Gastroesophageal sphincter (tissue), 3 donors: ENCODE measurements around the gene MISP.

ENCODE experiments used
- CTCF ChIP-seq, 4 experiments: fragments of 200-600 bp in 2 of 4; fragments of 450-650 bp in 2 of 4; sonication (generic) in 1 of 4; IDR thresholded peaks; one replicate each; pipeline ENCODE4 v1.5.1; 2017 to 2019; ENCODE audit warnings: antibody characterized with exemption in 4 of 4, mild to moderate bottlenecking in 2 of 4, moderate library complexity in 2 of 4
- EP300 ChIP-seq: sonication (generic); formaldehyde crosslinking; IDR thresholded peaks from one replicate; pipeline ENCODE4 v1.6.1; 2017; ENCODE audit warnings: antibody characterized with exemption, mild to moderate bottlenecking
- POLR2A ChIP-seq, 2 donors: fragments of 450-650 bp; IDR thresholded peaks; one replicate each; pipeline ENCODE4 v1.6.1; 2017; ENCODE audit warnings: antibody characterized with exemption in 2 of 2, mild to moderate bottlenecking in 2 of 2, moderate library complexity in 1 of 2
- POLR2AphosphoS5 ChIP-seq: sonication (generic); formaldehyde crosslinking; IDR thresholded peaks from one replicate; pipeline ENCODE4 v1.6.1; 2017; ENCODE audit warnings: antibody characterized with exemption

GRCh38 chr19:725461-726089 is 25.3 kb upstream of the MISP start:
- TF ChIP-seq CTCF (IDR thresholded peaks at IDR 0.05) (no peak), POLR2A (IDR thresholded peaks at IDR 0.05) (no peak), EP300 (no peak), POLR2AphosphoS5 (no peak)
